WTC11 (cell line): ENCODE data around the gene UIMC1. TPM values are rescaled to one million over a fixed set of nuclear protein-coding genes. Genes with fewer than 3 reads are reported as not detected.
A peak's percentile ranks its signal among the peaks of the same experiment; 100 is the strongest.

ENCODE experiments used
- ATAC-seq: fragments of 200-7000 bp; cut with Tn5 transposase; 2 replicates; pipeline ENCODE4 v1.10.0; 2021; ENCODE audit warnings: mild to moderate bottlenecking, moderate library complexity
- CTCF ChIA-PET: fragments of 300-600 bp; sonication (Branson Sonifier 250); formaldehyde crosslinking; loops from one replicate; lab custom pipeline; 2021; ENCODE audit warnings: antibody characterized with exemption; lab: Charles Lee
- POLR2A ChIA-PET: fragments of 350-600 bp; sonication (Branson Sonifier 250); formaldehyde crosslinking; loops from one replicate; lab custom pipeline; 2021; ENCODE audit warnings: antibody characterized with exemption; lab: Charles Lee
- DNase-seq: peaks from one replicate; pipeline ENCODE4 v3.0.0; 2021; ENCODE audit warnings: low spot score
- H3K27ac Mint-ChIP-seq: 2 replicates; pipeline ENCODE4 v1.8.0; 2021; ENCODE audit warnings: mixed read lengths
- H3K27me3 Mint-ChIP-seq: 2 replicates; pipeline ENCODE4 v1.8.0; 2021; ENCODE audit warnings: low read depth, mild to moderate bottlenecking, moderate library complexity, mixed read lengths
- H3K36me3 Mint-ChIP-seq: 2 replicates; pipeline ENCODE4 v1.8.0; 2021; ENCODE audit warnings: mixed read lengths
- H3K4me1 Mint-ChIP-seq: 2 replicates; pipeline ENCODE4 v1.8.0; 2022; ENCODE audit warnings: mixed read lengths
- H3K4me3 Mint-ChIP-seq: 2 replicates; pipeline ENCODE4 v1.8.0; 2021; ENCODE audit warnings: mild to moderate bottlenecking, moderate library complexity, mixed read lengths
- H3K9me3 Mint-ChIP-seq: 2 replicates; pipeline ENCODE4 v1.8.0; 2021; ENCODE audit warnings: mixed read lengths
- FOXJ3 ChIP-seq: sonication (generic); formaldehyde crosslinking; IDR thresholded peaks from 2 replicates; pipeline ENCODE4 v1.9.0; 2021; ENCODE audit warnings: missing genetic modification reagents, mild to moderate bottlenecking, borderline replicate concordance
- GRHL2 ChIP-seq: fragments of 250-450 bp; sonication (Bioruptor Pico); IDR thresholded peaks from 2 replicates; pipeline ENCODE4 v1.8.0; 2022; ENCODE audit warnings: mild to moderate bottlenecking, moderate library complexity; ENCODE audit not compliant: insufficient replicate concordance, severe bottlenecking
- GTF2I ChIP-seq: fragments of 250-450 bp; sonication (Bioruptor Pico); conservative IDR thresholded peaks from 2 replicates; pipeline ENCODE4 v1.4.0; 2021; ENCODE audit warnings: mild to moderate bottlenecking
- IRF2 ChIP-seq: sonication (generic); formaldehyde crosslinking; IDR thresholded peaks from 2 replicates; pipeline ENCODE4 v1.8.0; 2022; ENCODE audit warnings: low read depth, missing genetic modification reagents, borderline replicate concordance
- NFYB ChIP-seq: sonication (generic); formaldehyde crosslinking; conservative IDR thresholded peaks from 2 replicates; pipeline ENCODE4 v1.8.0; 2022; ENCODE audit warnings: low read depth, missing genetic modification reagents
- NR1H2 ChIP-seq: sonication (generic); formaldehyde crosslinking; IDR thresholded peaks from 2 replicates; pipeline ENCODE4 v1.9.0; 2021; ENCODE audit warnings: mild to moderate bottlenecking, moderate library complexity, missing genetic modification reagents
- OVOL2 ChIP-seq: fragments of 250-450 bp; sonication (Bioruptor Pico); IDR thresholded peaks from 2 replicates; pipeline ENCODE4 v1.9.0; 2021; ENCODE audit warnings: mild to moderate bottlenecking, borderline replicate concordance
- RORB ChIP-seq: fragments of 250-450 bp; sonication (Bioruptor Pico); IDR thresholded peaks from 2 replicates; pipeline ENCODE4 v1.9.0; 2021; ENCODE audit warnings: mild to moderate bottlenecking
- TP53 ChIP-seq: sonication (generic); formaldehyde crosslinking; IDR thresholded peaks from 2 replicates; pipeline ENCODE4 v1.8.1; 2023; ENCODE audit warnings: mild to moderate bottlenecking, missing genetic modification reagents
- ZNF396 ChIP-seq: fragments of 250-450 bp; sonication (Bioruptor Pico); IDR thresholded peaks from 2 replicates; pipeline ENCODE4 v1.8.0; 2021; ENCODE audit warnings: mild to moderate bottlenecking, moderate library complexity, borderline replicate concordance
- ZNF671 ChIP-seq: fragments of 250-450 bp; sonication (Bioruptor Pico); IDR thresholded peaks from 2 replicates; pipeline ENCODE4 v1.8.0; 2021; ENCODE audit warnings: mild to moderate bottlenecking
- total RNA-seq: library from RNA; stranded (reverse); gene quantifications from 3 replicates; pipeline ENCODE4 v1.2.3, GENCODE V29; 2021
- TF ChIP-seq, protein P1 (sequence below): sonication (generic); formaldehyde crosslinking; IDR thresholded peaks from 2 replicates; pipeline ENCODE4 v1.8.1; 2022; ENCODE audit warnings: low read depth, missing genetic modification reagents, borderline replicate concordance
- TF ChIP-seq, protein P2 (sequence below): sonication (generic); formaldehyde crosslinking; IDR thresholded peaks from 2 replicates; pipeline ENCODE4 v1.8.1; 2022; ENCODE audit warnings: low read depth, mild to moderate bottlenecking, moderate library complexity, missing genetic modification reagents, borderline replicate concordance
- TF ChIP-seq, protein P3 (sequence below): sonication (generic); formaldehyde crosslinking; IDR thresholded peaks from 2 replicates; pipeline ENCODE4 v1.8.0; 2022; ENCODE audit warnings: mild to moderate bottlenecking, missing genetic modification reagents
- TF ChIP-seq, protein P4 (sequence below): sonication (generic); formaldehyde crosslinking; IDR thresholded peaks from 2 replicates; pipeline ENCODE4 v1.8.1; 2023; ENCODE audit warnings: mild to moderate bottlenecking, missing genetic modification reagents
- TF ChIP-seq, protein P5 (sequence below): fragments of 250-450 bp; sonication (Bioruptor Pico); IDR thresholded peaks from 2 replicates; pipeline ENCODE4 v2.1.2; 2022; ENCODE audit warnings: mild to moderate bottlenecking, moderate library complexity
- TF ChIP-seq, protein P6 (sequence below): sonication (generic); formaldehyde crosslinking; conservative IDR thresholded peaks from 2 replicates; pipeline ENCODE4 v1.8.1; 2022; ENCODE audit warnings: mild to moderate bottlenecking, missing genetic modification reagents
- TF ChIP-seq, protein P7 (sequence below): sonication (generic); formaldehyde crosslinking; IDR thresholded peaks from 2 replicates; pipeline ENCODE4 v1.8.1; 2022; ENCODE audit warnings: mild to moderate bottlenecking, missing genetic modification reagents, moderate library complexity, borderline replicate concordance

Gene UIMC1
- total RNA-seq, 1 experiment from 2014 or later, result 48.0 TPM

DNA sequence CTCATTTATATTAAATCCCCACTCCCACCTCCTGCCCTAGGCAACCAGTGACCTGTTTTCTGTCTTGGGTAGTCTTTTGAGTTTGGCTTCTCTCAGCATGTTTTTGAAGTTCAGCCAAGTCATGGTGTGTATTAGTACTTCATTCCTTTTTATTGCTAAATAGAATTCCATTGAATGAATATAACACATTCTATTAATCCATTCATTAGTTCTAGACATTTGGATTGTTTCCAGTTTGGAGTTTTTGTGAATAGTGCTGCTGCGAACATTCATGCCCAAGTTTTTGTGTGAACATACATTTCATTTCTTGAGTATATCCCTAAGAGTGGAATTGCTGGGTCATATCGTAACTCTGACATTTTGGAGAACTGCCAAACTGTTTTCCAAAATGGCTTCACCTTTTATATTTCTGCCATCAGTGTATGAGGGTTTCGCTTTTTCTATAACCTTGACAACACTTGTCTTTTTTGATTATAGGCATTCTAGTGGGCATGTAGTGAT lies 18.6 kb upstream of the UIMC1 start:
- Mint-ChIP-seq H3K27me3 (no peaks in the 10 kb centered on the region), H3K4me1 (peaks cover 11% of the 10 kb centered on the region), H3K9me3 (no peaks in the 10 kb centered on the region), H3K27ac (no peak overlapping the region), H3K36me3 (peaks cover 28% of the 10 kb centered on the region), H3K4me3 (no peak overlapping the region)
- no peak for TF ChIP-seq GTF2I (CRISPR knock-in tag)
- no peak for TF ChIP-seq ZNF671 (CRISPR knock-in tag)
- TF ChIP-seq FOXJ3, result no peak
- no peak for DNase-seq
- POLR2A ChIA-PET, result no interaction called here
- CTCF ChIA-PET, result no interaction called here
- ATAC-seq, result no peak

DNA sequence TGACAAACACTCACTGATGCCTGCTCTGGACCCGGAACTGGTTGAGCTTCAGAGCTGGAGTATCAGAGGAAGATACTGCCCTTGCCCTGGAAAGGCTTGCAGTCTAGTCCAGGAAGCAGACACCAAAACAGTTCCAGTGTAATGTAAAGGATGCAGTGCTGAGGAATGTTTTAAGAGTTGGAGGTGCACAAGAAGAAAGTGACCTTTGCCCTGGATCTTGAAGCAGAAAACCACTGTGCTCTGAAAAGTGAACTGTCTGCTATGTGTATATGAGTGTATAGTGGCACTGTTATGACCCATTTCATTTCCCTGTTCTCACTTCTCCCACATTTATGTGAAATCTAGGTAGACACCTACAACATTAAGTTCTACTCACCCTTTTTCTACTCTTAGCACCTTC lies 18.0 kb upstream of the UIMC1 start:
- Mint-ChIP-seq H3K9me3 (no peaks in the 10 kb centered on the region), H3K27ac (no peak overlapping the region), H3K27me3 (no peaks in the 10 kb centered on the region), H3K36me3 (peaks cover 25% of the 10 kb centered on the region), H3K4me1 (peaks cover 11% of the 10 kb centered on the region), H3K4me3 (no peak overlapping the region)
- DNase-seq (no peak), ATAC-seq (no peak)
- ChIA-PET CTCF (no interaction called here), POLR2A (no interaction called here)
- TF ChIP-seq TP53 (CRISPR knock-in tag) (no peak), GRHL2 (no peak), GTF2I (CRISPR knock-in tag) (no peak), RORB (CRISPR knock-in tag) (no peak), FOXJ3 (no peak), NFYB (CRISPR knock-in tag) (no peak), OVOL2 (CRISPR knock-in tag) (no peak), ZNF396 (CRISPR knock-in tag) (no peak)
- TF ChIP-seq, protein P1, sequence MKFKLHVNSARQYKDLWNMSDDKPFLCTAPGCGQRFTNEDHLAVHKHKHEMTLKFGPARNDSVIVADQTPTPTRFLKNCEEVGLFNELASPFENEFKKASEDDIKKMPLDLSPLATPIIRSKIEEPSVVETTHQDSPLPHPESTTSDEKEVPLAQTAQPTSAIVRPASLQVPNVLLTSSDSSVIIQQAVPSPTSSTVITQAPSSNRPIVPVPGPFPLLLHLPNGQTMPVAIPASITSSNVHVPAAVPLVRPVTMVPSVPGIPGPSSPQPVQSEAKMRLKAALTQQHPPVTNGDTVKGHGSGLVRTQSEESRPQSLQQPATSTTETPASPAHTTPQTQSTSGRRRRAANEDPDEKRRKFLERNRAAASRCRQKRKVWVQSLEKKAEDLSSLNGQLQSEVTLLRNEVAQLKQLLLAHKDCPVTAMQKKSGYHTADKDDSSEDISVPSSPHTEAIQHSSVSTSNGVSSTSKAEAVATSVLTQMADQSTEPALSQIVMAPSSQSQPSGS (CRISPR knock-in tag), result no peak
- TF ChIP-seq, protein P2, sequence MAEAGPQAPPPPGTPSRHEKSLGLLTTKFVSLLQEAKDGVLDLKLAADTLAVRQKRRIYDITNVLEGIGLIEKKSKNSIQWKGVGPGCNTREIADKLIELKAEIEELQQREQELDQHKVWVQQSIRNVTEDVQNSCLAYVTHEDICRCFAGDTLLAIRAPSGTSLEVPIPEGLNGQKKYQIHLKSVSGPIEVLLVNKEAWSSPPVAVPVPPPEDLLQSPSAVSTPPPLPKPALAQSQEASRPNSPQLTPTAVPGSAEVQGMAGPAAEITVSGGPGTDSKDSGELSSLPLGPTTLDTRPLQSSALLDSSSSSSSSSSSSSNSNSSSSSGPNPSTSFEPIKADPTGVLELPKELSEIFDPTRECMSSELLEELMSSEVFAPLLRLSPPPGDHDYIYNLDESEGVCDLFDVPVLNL (CRISPR knock-in tag), result no peak
- TF ChIP-seq, protein P3, sequence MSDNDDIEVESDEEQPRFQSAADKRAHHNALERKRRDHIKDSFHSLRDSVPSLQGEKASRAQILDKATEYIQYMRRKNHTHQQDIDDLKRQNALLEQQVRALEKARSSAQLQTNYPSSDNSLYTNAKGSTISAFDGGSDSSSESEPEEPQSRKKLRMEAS, result no peak
- TF ChIP-seq, protein P4, sequence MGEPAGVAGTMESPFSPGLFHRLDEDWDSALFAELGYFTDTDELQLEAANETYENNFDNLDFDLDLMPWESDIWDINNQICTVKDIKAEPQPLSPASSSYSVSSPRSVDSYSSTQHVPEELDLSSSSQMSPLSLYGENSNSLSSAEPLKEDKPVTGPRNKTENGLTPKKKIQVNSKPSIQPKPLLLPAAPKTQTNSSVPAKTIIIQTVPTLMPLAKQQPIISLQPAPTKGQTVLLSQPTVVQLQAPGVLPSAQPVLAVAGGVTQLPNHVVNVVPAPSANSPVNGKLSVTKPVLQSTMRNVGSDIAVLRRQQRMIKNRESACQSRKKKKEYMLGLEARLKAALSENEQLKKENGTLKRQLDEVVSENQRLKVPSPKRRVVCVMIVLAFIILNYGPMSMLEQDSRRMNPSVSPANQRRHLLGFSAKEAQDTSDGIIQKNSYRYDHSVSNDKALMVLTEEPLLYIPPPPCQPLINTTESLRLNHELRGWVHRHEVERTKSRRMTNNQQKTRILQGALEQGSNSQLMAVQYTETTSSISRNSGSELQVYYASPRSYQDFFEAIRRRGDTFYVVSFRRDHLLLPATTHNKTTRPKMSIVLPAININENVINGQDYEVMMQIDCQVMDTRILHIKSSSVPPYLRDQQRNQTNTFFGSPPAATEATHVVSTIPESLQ (CRISPR knock-in tag), result no peak
- TF ChIP-seq, protein P5, sequence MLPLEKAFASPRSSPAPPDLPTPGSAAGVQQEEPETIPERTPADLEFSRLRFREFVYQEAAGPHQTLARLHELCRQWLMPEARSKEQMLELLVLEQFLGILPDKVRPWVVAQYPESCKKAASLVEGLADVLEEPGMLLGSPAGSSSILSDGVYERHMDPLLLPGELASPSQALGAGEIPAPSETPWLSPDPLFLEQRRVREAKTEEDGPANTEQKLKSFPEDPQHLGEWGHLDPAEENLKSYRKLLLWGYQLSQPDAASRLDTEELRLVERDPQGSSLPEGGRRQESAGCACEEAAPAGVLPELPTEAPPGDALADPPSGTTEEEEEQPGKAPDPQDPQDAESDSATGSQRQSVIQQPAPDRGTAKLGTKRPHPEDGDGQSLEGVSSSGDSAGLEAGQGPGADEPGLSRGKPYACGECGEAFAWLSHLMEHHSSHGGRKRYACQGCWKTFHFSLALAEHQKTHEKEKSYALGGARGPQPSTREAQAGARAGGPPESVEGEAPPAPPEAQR (CRISPR knock-in tag), result no peak
- TF ChIP-seq, all 79 proteins: peak for 0

DNA sequence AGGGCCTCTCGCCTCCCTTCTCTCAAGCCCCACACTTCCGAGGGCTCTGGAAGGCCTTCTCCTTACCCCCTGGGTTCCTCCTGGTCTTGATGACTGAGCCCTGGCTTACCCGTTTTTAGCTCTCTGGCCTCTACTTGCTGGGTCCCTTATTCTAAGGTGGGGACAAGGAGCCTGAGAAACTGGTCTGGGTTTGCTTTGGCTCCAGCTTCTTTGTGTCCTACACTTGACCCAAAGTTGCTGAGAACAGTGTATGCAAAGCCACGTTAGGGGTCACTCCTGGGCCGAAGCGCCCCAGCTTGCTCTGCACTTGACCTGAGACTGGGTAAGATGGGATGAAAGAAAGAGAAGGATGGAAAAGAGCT lies 16.7 kb upstream of the UIMC1 start:
- Mint-ChIP-seq H3K36me3 (peaks cover 18% of the 10 kb centered on the region), H3K4me3 (peak overlapping the region; percentile 98), H3K27me3 (no peaks in the 10 kb centered on the region), H3K4me1 (peaks cover 11% of the 10 kb centered on the region), H3K9me3 (no peaks in the 10 kb centered on the region), H3K27ac (peak overlapping the region; percentile 95)
- POLR2A ChIA-PET, result interaction anchor here (0.7 kb wide), 1 partner anchor 17 kb away, joined by 3 read pairs; no protein-coding TSS in a partner anchor
- DNase-seq (no peak), ATAC-seq (no peak)
- CTCF ChIA-PET, result interaction anchor here (1.0 to 2.7 kb wide), 8 partner anchors 10 to 363 kb away, joined by 3 to 19 read pairs (median 7); partner anchors contain the start of gene UIMC1
- TF ChIP-seq GRHL2 (no peak), OVOL2 (CRISPR knock-in tag) (no peak), NR1H2 (CRISPR knock-in tag) (no peak), IRF2 (CRISPR knock-in tag) (no peak)
- TF ChIP-seq, protein P6, sequence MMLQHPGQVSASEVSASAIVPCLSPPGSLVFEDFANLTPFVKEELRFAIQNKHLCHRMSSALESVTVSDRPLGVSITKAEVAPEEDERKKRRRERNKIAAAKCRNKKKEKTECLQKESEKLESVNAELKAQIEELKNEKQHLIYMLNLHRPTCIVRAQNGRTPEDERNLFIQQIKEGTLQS, result no peak
- TF ChIP-seq, protein P7, sequence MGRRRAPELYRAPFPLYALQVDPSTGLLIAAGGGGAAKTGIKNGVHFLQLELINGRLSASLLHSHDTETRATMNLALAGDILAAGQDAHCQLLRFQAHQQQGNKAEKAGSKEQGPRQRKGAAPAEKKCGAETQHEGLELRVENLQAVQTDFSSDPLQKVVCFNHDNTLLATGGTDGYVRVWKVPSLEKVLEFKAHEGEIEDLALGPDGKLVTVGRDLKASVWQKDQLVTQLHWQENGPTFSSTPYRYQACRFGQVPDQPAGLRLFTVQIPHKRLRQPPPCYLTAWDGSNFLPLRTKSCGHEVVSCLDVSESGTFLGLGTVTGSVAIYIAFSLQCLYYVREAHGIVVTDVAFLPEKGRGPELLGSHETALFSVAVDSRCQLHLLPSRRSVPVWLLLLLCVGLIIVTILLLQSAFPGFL, result no peak
